NCI-H524 (cell line): ENCODE results near the gene HOXB3.

Experiments
- DNase-seq, 2 experiments: peaks; one replicate each; lab custom pipeline; 2025; lab: John Stamatoyannopoulos, UW

The HOXB3 gene

GRCh38 chr17:48612456-48612853 lies 22.4 kb upstream of the HOXB3 start:
- no peak for DNase-seq

- no peak for DNase-seq
Measured at GRCh38 chr17:48611681-48612455, 21.8 kb upstream of the HOXB3 start.

- peak in 1 of 2 experiments; percentile 48 for DNase-seq
Measured at GRCh38 chr17:48611213-48611612, 21.2 kb upstream of the HOXB3 start.

GRCh38 chr17:48610282-48611211 lies 20.5 kb upstream of the HOXB3 start, which contains the start of gene HOXB7:
Gene HOXB7, minus strand, starts transcription at chr17:48611017. Its CDS starts 99 bp downstream, at chr17:48610918.
- DNase-seq = peak; percentile 56 to 67

- DNase-seq = no peak
Measured at GRCh38 chr17:48609759-48610281, 19.8 kb upstream of the HOXB3 start.

- no peak for DNase-seq
Measured at GRCh38 chr17:48609033-48609432, 19.0 kb upstream of the HOXB3 start.

- no peak for DNase-seq
Measured at GRCh38 chr17:48608494-48608834, 18.4 kb upstream of the HOXB3 start.

- DNase-seq = no peak
Measured at GRCh38 chr17:48606892-48607614, 17.0 kb upstream of the HOXB3 start.

- no peak for DNase-seq
Measured at GRCh38 chr17:48605991-48606891, 16.2 kb upstream of the HOXB3 start.

GRCh38 chr17:48605409-48605919 lies 15.4 kb upstream of the HOXB3 start:
- no peak for DNase-seq

GRCh38 chr17:48604770-48605329 lies 14.8 kb upstream of the HOXB3 start, which contains the start of gene HOXB6:
Gene HOXB6, minus strand, starts transcription at chr17:48604986. Its CDS starts 6,836 bp downstream, at chr17:48598150.
- DNase-seq = no peak

- no peak for DNase-seq
Measured at GRCh38 chr17:48603959-48604769, 14.1 kb upstream of the HOXB3 start.

- no peak for DNase-seq
Measured at GRCh38 chr17:48601539-48602425, 11.7 kb upstream of the HOXB3 start.

GRCh38 chr17:48601207-48601538 lies 11.1 kb upstream of the HOXB3 start:
- no peak for DNase-seq

- no peak for DNase-seq
Measured at GRCh38 chr17:48600244-48601098, 10.4 kb upstream of the HOXB3 start.

GRCh38 chr17:48599354-48599753 lies 9.3 kb upstream of the HOXB3 start:
- no peak for DNase-seq

- no peak for DNase-seq
Measured at GRCh38 chr17:48598736-48599135, 8.7 kb upstream of the HOXB3 start.
